ENCODE measurements around the gene METTL9.
"Not testable (repeated sequence)": the region's sequence is repeated elsewhere in the genome, so short reads cannot be mapped to it uniquely, and the experiment has no call there.

DNA sequence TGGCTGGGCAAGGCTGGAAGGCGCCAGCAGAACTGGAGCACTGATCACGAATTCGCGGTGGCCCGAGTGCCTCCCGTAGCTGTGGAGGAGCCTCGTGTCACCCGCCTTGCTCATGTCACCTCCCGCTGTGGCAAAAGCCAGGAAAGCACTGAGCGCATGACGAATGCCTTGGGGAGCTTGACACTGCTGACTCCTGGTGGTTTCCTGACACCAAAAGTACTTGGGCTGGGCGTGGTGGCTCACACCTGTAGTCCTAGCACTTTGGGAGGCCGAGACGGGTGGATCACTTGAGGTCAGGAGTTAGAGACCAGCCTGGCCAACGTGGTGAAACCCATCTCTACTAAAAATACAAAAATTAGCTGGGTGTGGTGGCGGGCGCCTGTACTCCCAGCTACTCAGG lies 47.8 kb upstream of the METTL9 start:
- TF ChIP-seq, protein P1, sequence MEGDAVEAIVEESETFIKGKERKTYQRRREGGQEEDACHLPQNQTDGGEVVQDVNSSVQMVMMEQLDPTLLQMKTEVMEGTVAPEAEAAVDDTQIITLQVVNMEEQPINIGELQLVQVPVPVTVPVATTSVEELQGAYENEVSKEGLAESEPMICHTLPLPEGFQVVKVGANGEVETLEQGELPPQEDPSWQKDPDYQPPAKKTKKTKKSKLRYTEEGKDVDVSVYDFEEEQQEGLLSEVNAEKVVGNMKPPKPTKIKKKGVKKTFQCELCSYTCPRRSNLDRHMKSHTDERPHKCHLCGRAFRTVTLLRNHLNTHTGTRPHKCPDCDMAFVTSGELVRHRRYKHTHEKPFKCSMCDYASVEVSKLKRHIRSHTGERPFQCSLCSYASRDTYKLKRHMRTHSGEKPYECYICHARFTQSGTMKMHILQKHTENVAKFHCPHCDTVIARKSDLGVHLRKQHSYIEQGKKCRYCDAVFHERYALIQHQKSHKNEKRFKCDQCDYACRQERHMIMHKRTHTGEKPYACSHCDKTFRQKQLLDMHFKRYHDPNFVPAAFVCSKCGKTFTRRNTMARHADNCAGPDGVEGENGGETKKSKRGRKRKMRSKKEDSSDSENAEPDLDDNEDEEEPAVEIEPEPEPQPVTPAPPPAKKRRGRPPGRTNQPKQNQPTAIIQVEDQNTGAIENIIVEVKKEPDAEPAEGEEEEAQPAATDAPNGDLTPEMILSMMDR (IDR thresholded peaks at IDR 0.05) = not testable (repeated sequence)
- not testable (repeated sequence) for TF ChIP-seq ZFX (IDR thresholded peaks at IDR 0.05; ENCODE audit: borderline replicate concordance)
